NOMO-1 (cell line): ENCODE data around the gene NME7.

Experiments
- DNase-seq, 2 experiments: peaks; one replicate each; lab custom pipeline; 2025; ENCODE audit not compliant: unreplicated experiment in 2 of 2; lab: John Stamatoyannopoulos, UW

The NME7 gene

DNA sequence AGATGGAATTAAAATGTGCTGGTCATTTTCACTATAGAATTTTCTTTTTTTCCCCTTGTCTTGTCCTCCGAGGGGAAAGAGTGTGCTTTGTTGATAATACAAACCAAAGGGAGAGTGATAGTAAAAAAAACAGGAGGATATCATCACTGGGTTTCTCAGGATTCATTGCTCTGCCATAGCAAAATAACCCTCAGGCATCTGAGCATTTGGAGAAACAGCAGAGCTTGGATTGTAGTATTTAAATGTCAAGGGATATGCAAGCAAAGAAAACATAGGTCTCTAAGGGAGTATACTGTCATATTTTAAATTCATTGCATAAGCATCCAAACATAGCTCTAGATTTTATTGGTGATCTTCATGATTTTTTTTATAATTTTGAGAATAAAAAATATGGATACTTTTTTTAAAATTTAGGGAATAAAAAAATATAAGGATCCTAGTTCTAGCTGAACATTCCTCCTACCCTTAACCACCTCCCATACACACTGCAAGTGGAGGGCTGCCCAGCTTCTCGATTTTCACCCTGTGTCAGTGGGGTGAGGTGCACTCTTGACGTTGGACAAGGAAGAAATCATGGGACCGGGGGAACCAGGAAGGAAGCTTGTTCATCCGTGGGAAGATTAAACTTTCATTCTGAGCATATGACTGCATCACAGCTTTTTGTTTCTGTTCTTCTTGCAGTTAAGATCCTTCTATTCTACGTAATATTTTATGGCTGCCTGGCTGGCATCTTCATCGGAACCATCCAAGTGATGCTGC, 256.7 kb downstream of the NME7 start:
- DNase-seq: no peak

GRCh38 chr1:169110236-169110635, 257.4 kb downstream of the NME7 start:
- DNase-seq: no peak

DNA sequence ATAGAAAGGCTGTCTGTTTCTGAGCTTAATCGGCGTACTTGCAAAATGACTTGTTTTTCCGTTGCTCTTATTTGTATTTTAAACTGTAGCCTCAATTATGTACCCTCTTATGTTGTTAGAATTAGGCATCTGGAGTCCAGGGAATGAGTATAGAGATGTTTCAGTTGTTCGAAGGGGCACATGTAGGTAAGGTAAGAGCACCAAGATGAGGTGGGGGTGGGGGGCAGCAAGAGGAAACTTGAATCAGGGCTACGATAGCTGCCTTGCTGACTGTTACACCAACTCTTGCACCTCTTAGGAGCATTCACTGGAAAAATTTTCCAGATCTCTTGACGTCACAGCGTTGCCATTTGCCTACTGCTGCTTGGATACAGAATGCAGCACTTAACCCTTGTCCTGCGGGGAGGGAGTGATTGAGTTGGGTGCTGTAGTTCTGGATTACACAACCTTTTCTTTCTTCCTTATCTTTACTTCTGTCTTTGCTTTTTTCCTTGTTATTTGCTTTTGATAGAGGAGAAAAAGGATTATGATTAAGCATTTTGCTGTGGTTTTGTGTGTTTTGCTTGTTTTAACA, 257.9 kb downstream of the NME7 start:
- no peak for DNase-seq

DNA sequence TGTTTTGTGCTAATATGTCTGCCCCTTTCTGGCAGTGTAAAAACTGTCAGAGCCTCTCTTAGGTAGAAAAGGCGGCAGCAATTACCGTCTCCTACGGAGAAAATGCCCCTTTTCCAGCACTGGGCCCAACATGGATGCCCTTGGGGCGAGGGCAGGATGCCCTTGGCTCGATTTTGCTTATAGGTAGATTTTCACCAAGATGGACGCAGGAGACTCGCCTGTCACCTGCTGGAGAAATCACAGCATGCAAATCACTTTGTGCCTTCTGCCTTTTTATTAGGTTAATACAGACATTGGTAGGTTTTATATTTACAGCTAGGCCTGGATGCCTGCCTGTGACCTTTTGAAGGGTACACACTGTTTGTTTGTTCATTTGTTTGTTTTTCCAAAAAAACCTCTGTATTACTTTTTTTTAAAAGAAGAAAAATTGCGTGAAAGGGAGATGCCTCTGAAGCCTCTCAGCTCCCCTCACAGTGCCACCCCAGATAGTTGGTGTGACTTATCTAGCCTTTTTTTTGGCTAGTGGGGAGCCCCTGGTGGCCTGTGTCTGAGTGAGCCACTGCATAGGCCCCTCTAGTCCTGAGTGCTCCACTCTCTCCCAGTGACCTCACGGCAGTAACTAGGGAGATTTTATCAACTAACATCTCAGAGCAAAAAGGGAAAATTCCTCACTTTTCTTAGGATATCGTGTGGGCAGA, 258.6 kb downstream of the NME7 start:
- DNase-seq: no peak

DNA sequence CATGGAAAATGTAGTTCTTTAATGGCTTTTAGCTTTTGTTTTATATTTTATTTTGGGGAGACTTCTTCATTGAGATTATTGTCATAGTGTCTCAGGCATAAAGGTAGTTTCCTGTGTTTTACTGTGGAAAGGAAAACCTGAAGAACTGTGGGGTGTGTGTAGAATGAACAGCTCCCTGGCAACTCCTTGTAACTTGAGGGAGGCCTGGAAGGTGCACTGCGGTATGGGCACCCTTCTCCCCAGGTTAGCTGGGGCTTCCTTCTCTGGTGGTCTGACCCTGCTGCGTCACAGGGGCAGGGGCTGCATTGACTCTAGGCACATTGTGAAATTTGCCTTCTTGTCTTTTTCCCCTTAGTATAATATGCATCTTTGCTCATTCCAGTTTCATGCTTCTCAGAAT, 259.4 kb downstream of the NME7 start:
- DNase-seq: no peak

GRCh38 chr1:169107603-169108208, 259.9 kb downstream of the NME7 start:
- DNase-seq: no peak

DNA sequence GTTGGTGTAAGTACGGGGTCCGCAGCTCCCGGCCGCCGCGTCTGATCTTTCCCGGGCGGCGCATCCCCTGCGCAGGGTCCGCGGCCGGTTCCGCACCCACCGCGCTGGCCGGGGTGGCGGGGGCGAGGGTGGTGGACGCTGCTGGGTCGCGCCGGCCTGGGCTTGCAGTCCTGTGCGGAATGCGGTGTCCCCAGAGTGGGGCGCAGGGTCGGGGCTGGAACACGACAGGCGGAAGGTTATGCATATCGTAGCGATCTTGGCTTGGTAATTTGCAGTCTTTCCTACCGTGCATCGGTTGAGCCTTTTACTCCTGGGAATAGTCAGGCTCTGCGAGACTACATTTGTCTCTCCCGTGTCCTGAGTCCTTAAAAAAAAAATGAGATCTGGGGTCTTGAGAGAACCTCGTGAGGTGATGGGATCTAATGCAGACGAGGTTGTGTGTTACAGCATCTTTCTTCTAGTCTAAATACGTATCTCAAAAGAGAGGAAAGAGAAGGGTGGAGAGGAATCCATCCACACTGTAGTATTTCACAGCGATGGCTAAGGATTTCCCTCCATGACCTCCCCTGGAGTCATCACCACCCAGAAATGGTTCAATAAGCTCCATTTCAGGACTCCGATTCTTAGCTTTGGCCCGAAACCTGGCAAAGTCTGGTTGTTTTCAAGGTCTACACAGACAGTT, 260.5 kb downstream of the NME7 start:
- no peak for DNase-seq

- DNase-seq: peak; percentile 63 to 85
These were observed 261.3 kb downstream of the NME7 start, which contains the start of gene ATP1B1 for GRCh38 chr1:169106095-169106920. Gene ATP1B1 (plus strand): TSS chr1:169106690. CDS start chr1:169106830, 140 bp downstream.

- peak in 1 of 2 experiments; percentile 37 for DNase-seq
These were observed 262.0 kb downstream of the NME7 start for GRCh38 chr1:169105434-169106094.

DNA sequence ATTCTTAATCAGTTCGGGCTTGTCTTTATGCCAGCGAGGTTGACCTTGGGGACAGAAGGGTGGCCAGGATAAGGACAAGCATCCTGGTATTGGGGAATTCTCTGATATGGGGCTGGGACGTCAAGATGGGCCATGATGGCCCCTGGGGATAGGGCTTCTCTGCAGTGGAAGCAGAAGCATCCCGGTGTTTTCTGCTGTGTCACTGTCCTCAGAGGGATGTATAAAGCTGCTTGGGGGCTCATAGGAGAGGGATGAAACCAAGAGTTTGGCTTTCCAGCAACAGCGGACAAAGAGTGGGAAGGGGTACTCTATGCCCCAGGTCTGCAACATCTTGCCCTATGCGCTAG, 262.5 kb downstream of the NME7 start:
- DNase-seq: no peak

- DNase-seq: no peak
These were observed 264.1 kb downstream of the NME7 start for GRCh38 chr1:169103480-169103893.

GRCh38 chr1:169103002-169103401, 264.6 kb downstream of the NME7 start:
- no peak for DNase-seq

- no peak for DNase-seq
These were observed 265.0 kb downstream of the NME7 start for GRCh38 chr1:169102567-169102966.

GRCh38 chr1:169100651-169101088, 266.9 kb downstream of the NME7 start:
- no peak for DNase-seq

DNA sequence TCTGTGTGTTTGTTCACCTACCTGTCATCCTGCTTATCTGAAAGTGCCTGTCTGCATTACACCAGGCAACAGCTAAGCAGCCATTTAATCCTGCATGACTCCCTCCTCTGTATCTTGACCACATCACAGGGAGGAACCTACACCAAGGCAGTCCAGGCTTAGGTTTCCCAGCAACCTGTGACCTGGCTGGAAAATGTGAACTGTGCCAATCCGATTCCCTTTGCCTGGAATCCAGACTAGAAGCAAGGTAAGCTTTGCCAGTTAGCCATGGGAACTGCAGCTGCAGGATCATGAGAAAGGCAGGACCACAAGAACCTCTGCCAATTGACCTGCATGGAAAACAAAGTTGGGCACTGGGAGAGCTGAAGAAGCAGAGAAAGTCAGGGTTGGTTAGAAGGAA, 267.4 kb downstream of the NME7 start:
- DNase-seq: no peak

DNA sequence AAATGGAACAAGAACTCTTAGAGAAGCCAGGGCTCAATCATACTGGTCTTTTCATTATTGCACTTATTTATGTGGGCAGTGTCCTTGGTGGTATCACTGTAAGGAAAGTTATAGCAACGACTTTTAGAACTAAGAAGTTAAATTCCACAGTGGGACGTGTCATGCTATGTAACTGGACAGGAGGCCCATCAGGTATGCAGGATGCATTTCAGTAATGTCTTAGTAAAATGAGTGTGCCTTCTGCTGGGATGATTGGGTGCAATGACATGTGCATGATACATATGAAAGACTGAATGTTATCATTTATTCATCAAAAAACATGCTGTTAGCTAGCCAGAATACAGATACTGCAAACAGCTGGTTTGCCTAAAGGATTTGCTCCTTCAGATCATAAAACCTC, 268.0 kb downstream of the NME7 start:
- DNase-seq: no peak

- no peak for DNase-seq
These were observed 269.2 kb downstream of the NME7 start for GRCh38 chr1:169098380-169098779.

DNA sequence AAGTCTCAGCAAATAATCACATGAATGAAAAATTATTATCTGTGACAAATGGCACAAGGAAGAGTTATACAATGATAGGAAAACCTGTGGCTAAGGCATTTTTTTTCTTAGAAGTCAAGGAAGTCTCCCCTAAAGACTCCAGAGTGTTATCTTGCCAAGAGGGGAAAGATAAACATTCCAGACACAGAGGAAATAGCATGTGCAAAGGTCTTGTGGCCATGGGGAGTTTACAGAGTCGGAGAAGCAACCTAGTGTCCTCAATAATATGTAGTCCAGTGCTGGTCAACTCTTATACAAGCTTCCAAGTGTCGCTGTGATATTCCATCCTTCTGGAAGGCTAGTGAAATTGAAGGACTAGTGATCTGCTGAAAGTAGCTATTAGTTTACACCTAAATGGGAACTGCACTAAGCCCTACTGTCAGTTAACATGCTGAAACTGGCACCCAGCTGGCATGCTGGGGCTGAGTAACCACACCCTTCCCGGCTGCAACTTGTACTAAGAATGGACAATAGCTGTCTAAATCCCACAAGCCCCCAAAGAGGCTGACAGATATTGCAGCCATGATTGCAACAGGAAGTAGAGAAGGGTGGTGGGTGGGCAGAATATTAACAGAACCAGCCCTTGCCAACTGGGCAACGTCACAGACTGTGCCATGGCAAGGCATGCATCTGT, 272.6 kb downstream of the NME7 start:
- no peak for DNase-seq

GRCh38 chr1:169092399-169092798, 275.2 kb downstream of the NME7 start:
- DNase-seq: no peak
